HG03025 (cell line): ENCODE data around the gene STC2.

ENCODE experiments used
- ATAC-seq: cut with Tn5 transposase; IDR thresholded peaks from one replicate; pipeline ENCODE4 v1.9.1; 2021; ENCODE audit warnings: mild to moderate bottlenecking, moderate library complexity; ENCODE audit not compliant: unreplicated experiment, low FRiP score

Gene STC2

GRCh38 chr5:173315495-173316338 lies 12.5 kb downstream of the STC2 start:
- no peak for ATAC-seq

- no peak for ATAC-seq
Observed at GRCh38 chr5:173314166-173314952, 13.9 kb downstream of the STC2 start.

- no peak for ATAC-seq
Observed at GRCh38 chr5:173313351-173313801, 14.8 kb downstream of the STC2 start.

DNA sequence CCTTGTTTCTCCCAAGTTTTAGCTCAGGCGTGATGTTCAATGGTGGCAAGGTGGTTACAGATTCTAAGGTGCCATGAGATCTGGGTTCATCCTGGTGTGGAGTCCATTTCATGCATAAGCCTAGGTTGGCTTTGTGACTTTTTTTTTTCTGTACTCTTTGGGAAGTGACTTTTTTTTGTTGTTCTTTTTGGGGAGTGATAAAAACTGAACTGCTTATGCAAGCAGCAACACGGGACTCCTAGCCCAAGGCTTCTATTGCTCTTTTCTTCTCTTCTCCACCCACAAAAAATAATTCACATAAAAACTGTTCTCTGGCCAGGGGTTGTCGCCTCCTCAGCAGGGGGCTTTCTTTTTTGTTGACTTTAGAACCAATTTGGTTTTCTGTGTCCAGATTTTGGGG lies 15.4 kb downstream of the STC2 start:
- no peak for ATAC-seq

DNA sequence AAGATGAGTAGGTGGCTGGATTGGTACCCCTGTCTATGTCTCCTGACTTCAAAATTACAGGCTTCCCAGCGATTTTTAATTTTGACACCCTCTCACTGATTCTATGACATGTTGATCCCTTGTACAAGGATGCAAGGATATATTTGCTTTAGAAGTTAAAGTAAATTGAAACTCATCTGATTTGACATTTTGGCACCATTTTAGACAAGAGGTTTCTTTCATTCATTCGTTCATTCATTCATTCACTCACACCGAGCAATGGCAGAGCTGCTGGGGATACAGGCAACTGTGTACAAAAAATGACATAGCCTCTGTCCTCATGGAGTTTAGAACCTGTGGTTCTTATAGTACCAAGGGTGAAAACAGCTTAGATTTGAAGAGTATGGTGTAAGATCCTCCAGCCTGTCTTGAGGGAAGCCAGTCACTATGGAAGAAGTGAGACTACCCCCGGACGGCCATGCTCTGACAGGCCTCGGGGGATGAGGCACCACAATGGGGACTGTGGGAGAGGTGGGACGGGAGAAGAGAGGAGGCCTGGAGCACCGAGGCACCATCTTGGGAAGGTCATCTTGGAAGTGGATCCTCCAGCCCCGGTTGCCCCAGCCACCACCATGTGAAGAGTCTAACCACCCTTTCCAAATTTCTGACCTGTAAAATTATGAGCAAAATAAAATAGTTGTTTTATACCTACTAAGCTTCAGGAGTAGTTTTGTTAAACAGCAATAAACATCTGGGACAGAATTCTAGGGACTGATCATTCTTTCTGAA lies 16.2 kb downstream of the STC2 start:
- ATAC-seq = no peak

GRCh38 chr5:173310861-173311785 lies 17.1 kb downstream of the STC2 start:
- ATAC-seq = no peak

GRCh38 chr5:173310218-173310769 lies 17.9 kb downstream of the STC2 start:
- no peak for ATAC-seq

- no peak for ATAC-seq
Observed at GRCh38 chr5:173309731-173310130, 18.5 kb downstream of the STC2 start.

DNA sequence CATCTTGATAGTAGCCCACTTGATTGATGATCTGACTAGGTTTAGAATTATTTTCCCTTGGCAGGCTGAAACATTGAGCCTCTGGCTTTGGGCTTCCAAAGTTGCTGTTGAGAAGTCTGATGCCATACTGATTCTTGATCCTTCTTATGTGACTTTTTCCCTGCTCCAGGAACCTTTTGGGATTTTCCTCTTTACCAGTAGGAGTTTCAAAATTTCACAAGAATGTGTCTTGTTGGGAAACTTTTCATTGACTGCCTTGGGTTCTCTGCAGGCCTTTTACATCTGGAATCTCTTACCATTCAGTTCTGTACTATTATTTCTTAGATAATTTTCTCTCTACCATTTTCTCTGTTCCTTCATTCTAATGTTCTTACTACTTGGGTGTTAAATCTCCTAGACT lies 20.0 kb downstream of the STC2 start:
- no peak for ATAC-seq

- no peak for ATAC-seq
Observed at GRCh38 chr5:173307695-173308094, 20.5 kb downstream of the STC2 start.

GRCh38 chr5:173306695-173307094 lies 21.5 kb downstream of the STC2 start:
- ATAC-seq = no peak

- ATAC-seq = no peak
Observed at GRCh38 chr5:173304591-173304988, 23.6 kb downstream of the STC2 start.

DNA sequence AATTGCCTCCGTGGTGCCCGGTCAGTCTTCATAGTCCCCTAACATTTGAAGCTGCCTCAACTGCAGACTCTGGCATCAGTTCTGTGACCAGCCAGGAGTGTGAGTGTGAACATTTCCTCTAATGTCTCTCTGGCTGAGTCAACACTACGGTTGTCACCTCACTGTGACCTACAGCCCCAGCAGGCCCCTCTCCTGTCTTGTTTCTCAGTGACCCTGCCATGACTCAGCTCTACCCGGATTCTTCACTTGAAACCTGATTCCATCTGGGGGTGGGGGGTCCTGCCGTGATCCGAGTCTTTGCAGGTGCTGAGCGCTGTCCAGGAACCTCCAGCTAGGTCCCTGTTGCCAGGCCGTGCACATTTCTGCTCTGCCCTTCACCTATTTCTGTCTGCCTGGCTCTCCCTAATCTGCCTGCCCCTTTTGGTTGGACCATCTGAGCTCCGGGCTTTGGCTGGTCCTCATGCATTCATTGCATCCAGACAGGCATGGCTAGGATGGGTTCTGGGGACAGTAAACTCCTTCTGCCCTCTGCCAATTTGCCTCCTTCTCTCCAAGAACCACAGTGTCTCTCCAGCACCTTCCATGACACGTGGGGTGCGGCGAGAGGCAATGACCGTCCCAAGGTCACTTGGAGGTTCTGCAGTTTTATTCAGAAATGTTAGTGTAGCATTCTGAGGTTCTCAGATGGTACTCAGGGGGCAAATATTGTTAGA lies 24.2 kb downstream of the STC2 start:
- no peak for ATAC-seq

DNA sequence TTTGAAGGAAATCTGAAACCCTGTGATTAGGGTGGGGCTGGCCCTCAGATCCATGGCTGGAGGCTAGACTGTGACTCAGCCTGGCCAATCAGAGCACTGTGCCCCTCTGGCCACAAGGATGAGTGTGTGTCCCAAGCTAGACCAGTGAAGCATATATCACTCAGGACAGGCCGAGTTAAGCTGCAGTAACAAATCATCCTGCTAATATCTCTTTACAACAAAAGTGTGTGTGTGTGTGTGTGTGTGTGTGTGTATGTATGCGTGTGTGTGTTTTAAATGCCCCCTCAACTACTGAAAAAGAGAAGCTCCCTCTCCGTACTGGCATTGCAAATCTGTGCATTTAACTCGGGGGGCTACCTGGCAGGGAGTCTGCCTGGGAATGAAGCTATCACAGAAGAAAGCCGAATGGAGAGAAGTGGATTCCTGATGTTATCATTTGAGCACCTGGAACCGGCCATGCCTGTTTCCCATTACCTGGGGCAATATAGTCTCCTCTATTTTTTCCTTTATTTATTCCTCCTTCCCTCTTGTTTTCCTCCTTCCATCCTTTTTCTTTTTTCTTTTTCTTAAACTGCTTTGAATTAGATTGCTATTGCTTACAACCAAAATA lies 25.6 kb downstream of the STC2 start:
- no peak for ATAC-seq

DNA sequence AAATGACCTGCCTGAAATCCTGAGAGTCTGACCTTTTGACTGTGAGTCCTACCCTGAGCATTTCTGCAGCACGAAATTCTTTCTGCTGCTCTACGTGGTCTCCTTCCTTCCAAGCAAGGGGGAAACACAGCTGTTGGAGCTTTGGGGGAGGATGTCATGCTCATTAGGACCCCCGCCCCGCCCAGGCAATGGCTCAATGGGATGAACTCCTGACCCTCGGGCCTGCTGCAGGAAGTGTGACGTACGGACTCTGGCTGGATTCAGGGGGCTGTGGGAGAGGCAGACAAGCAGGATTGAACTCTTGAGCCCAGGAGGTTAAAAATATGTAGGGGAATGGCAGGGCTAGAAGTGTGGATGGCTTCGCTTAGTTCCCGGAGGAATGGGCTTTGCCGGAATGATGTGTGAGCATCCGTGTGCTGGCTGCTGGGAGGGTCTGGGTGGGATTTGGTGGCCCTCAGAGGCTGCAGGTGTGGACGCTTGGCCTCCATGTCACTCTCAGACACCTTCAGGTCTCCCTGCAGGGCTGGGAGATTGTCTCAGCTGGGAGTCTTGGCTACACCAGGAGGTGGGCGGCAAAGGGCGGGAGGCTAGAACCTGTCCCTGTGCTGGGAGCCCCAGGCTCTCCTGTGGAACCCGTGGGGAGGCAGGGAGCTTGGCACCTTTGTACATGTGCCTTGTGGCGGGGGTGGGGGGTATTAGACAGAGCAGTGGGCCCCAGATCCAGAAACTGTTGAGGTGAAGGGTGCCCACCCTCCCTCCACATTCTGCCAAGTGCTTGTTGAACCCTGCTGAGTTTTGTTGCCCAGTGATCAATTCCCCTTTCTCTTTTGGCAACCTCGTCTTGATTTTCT lies 26.3 kb downstream of the STC2 start:
- no peak for ATAC-seq

- ATAC-seq = no peak
Observed at GRCh38 chr5:173300389-173301047, 27.7 kb downstream of the STC2 start.

DNA sequence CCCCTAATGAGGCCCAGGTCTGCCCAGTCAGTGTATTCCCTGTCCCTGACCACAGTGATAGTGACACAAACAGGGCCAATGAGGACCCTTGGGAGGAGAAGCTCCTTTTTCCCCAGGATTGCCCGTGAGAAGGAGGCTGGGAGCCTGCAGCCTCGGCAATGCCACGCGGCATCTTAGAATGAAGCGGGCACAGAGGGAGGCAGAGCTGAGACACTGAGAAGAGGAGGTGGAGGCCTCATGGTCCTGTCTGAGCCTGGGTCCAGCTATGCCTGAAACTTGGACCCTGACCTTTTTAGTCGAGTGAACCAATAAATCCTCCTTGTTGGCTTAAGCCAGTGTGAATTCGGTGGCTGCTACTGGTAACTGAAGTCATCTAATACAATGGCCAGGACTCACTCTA lies 28.4 kb downstream of the STC2 start:
- no peak for ATAC-seq
